Measurements from ENCODE around the gene TJP1. TPM values are rescaled to one million over a fixed set of nuclear protein-coding genes. Genes with fewer than 3 reads are reported as not detected.

The TJP1 gene
- total and polyA plus RNA-seq, 8 donors, result 82.9 to 130 (median 121) TPM

GRCh38 chr15:29826908-29827820 lies 4.9 kb upstream of the TJP1 start:
- ATAC-seq (no peak), DNase-seq (peak in 1 of 4 donors; percentile 28)
- no peaks in the 10 kb centered on the region for H3K9me3 ChIP-seq
- H3K4me1 ChIP-seq, result peaks cover 0 to 11% of the 10 kb centered on the region in 2 donors
- no peaks in the 10 kb centered on the region for H3K36me3 ChIP-seq
- no peak for TF ChIP-seq CTCF (IDR thresholded peaks at IDR 0.05)
- H3K27ac ChIP-seq, result no peak overlapping the region
- intact Hi-C loops (cut with DNase I), result no loop called here
- H3K27me3 ChIP-seq, result peaks cover 7 to 61% of the 10 kb centered on the region in 2 donors
- no peak overlapping the region for H3K4me3 ChIP-seq

- peaks cover 7 to 80% of the 10 kb centered on the region in 2 donors for H3K27me3 ChIP-seq
- ATAC-seq, result no peak
- intact Hi-C loops (cut with DNase I), result no loop called here
- H3K4me1 ChIP-seq, result peaks cover 0 to 11% of the 10 kb centered on the region in 2 donors
- H3K4me3 ChIP-seq, result no peak overlapping the region
- H3K36me3 ChIP-seq, result no peaks in the 10 kb centered on the region
- DNase-seq, result no peak
- no peak overlapping the region for H3K27ac ChIP-seq
- TF ChIP-seq CTCF (IDR thresholded peaks at IDR 0.05), result no peak
- H3K9me3 ChIP-seq, result no peaks in the 10 kb centered on the region
Measured at GRCh38 chr15:29825227-29825626, 3.0 kb upstream of the TJP1 start.

- H3K27me3 ChIP-seq, result peaks cover 4 to 87% of the 10 kb centered on the region in 2 donors
- peak overlapping the region; percentile 59 to 73 for H3K4me3 ChIP-seq
- peak; percentile 51 for ATAC-seq
- H3K9me3 ChIP-seq, result no peaks in the 10 kb centered on the region
- TF ChIP-seq CTCF (IDR thresholded peaks at IDR 0.05), result no peak
- DNase-seq, result peak; percentile 63 to 81 (median 72)
- peaks cover 0 to 15% of the 10 kb centered on the region in 2 donors for H3K4me1 ChIP-seq
- H3K27ac ChIP-seq, result peak overlapping the region; percentile 92 to 94
- H3K36me3 ChIP-seq, result no peaks in the 10 kb centered on the region
- intact Hi-C loops (cut with DNase I), result no loop called here
Measured at GRCh38 chr15:29822684-29823459, 604 bp upstream of the TJP1 start.

GRCh38 chr15:29821416-29822099 lies 710 bp downstream of the TJP1 start:
- Histone ChIP-seq H3K27ac (peak overlapping the region; percentile 92 to 94), H3K4me3 (peak overlapping the region; percentile 59 to 73), H3K36me3 (no peaks in the 10 kb centered on the region), H3K9me3 (no peaks in the 10 kb centered on the region), H3K4me1 (peaks cover 0 to 15% of the 10 kb centered on the region in 2 donors), H3K27me3 (peaks cover 4 to 74% of the 10 kb centered on the region in 2 donors)
- intact Hi-C loops (cut with DNase I), result no loop called here
- ATAC-seq (peak; percentile 70), DNase-seq (peak; percentile 65 to 87 (median 81))
- no peak for TF ChIP-seq CTCF (IDR thresholded peaks at IDR 0.05)
